Activated CD8-positive, alpha-beta T cell treated with anti-CD3 and anti-CD28 coated beads, Interleukin-2, amount 10 ng/mL, durations not matched to agents 7 days and 5 days (primary cell): ENCODE measurements around the gene NPFFR2. TPM values are rescaled to one million over a fixed set of nuclear protein-coding genes. Genes with fewer than 3 reads are reported as not detected.

Source experiments
- ATAC-seq: fragments of 150-1000 bp; cut with Tn5 transposase; one replicate; pipeline ENCODE4 v1.10.0; 2021; ENCODE audit warnings: moderate library complexity
- CTCF ChIA-PET: fragments of 350-600 bp; sonication (Branson Sonifier 250); formaldehyde crosslinking; loops from one replicate; lab custom pipeline; 2021; ENCODE audit warnings: antibody characterized with exemption; lab: Charles Lee
- POLR2A ChIA-PET: fragments of 350-600 bp; sonication (Branson Sonifier 250); formaldehyde crosslinking; loops from one replicate; lab custom pipeline; 2021; ENCODE audit warnings: antibody characterized with exemption; lab: Charles Lee
- DNase-seq: peaks from one replicate; pipeline ENCODE4 v3.0.0-alpha.2; 2020
- H3K27ac Mint-ChIP-seq: one replicate; pipeline ENCODE4 v1.8.0; 2021; ENCODE audit warnings: mild to moderate bottlenecking, mixed read lengths
- H3K27me3 Mint-ChIP-seq: one replicate; pipeline ENCODE4 v1.8.0; 2021; ENCODE audit warnings: low read depth, mixed read lengths
- H3K36me3 Mint-ChIP-seq: one replicate; pipeline ENCODE4 v1.8.0; 2021; ENCODE audit warnings: low read depth, mixed read lengths
- H3K4me1 Mint-ChIP-seq: one replicate; pipeline ENCODE4 v1.8.0; 2021; ENCODE audit warnings: low read depth, mixed read lengths
- H3K4me3 Mint-ChIP-seq: one replicate; pipeline ENCODE4 v1.8.0; 2021; ENCODE audit warnings: mild to moderate bottlenecking, mixed read lengths
- H3K9me3 Mint-ChIP-seq: one replicate; pipeline ENCODE4 v1.8.0; 2022; ENCODE audit warnings: mixed read lengths; ENCODE audit not compliant: insufficient read depth
- total RNA-seq, 2 experiments: library from RNA; stranded (reverse); gene quantifications; one replicate each; pipeline ENCODE4 v1.2.3, GENCODE V29; 2021

Gene NPFFR2
- total RNA-seq = not detected

DNA sequence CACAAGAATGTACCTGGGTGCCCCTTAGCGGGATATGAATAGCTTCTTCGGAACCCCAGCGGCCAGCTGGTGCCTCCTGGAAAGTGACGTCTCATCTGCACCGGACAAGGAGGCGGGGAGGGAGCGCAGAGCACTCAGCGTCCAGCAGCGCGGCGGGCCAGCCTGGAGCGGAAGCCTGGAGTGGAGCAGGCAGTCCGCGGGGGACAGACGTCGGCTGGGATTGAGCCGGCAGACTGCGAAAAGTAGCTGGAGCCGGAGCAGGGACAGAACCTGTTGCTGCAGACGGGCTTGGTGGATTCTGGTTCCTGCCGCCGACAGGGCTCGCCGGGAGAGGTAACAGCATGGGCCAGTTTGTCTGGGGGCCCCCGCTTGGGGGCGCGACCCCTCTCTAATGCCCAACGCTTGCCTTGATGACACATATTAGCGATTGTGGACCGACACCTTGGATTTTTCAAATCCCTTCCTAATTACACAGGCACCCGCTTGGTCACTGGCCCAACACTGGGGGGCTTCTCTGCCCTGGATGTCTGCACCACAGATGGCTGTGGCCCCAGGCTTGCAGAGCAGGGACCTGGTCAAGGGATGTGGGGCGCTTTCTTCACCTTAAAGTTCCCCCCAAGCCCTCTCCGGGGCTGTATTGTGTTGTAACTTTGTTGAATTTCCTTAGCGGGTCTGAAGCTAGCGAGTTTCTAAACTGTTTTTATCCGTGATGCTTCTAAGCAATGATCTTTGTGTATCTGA is at the start of gene NPFFR2:
TSS of gene NPFFR2 (plus strand) at position 133 of the 741 bp plus-strand sequence. CDS start 96,592 bp downstream, outside the sequence.
- ChIA-PET CTCF (no interaction called here), POLR2A (no interaction called here)
- no peak for ATAC-seq
- DNase-seq = no peak
- Mint-ChIP-seq H3K36me3 (no peaks in the 10 kb centered on the region), H3K27me3 (peaks cover 12% of the 10 kb centered on the region), H3K4me3 (no peak within 1 kb of the TSS), H3K4me1 (no peaks in the 10 kb centered on the region), H3K9me3 (no peaks in the 10 kb centered on the region), H3K27ac (no peak within 1 kb of the TSS)

DNA sequence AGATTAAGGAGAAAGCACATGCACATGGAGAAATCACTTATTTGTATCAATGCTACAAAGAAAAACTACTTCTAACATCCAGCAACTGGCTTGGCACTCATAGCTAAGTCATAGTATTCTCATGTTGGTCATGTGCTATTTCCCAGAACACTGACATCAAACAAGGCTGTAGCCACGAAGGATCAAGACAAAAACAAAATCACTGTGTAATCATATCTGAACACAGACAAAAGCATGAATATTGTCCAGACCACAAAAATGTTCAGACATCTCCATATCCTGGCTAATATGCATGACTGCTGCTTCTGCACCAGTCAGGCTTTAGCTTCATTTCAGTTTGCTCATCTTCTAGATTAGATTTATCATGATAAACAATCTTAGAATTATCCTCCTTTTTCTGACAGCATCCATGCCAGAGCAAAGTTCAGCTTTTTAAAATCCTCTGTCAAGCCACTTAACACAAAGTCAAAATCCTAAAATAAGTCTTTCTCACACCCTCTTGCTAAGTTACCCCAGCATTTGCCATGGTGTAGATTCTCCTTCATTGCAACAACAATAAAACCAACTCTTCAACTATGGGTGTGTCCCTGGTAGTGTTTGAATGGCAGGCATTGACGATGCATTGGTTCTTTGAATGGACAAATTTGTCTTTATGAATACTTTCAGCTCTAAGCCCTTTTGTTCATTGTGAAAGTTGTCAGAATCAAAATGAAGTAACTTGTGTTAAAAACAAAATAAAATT is 39.1 kb upstream of the NPFFR2 start:
- no peak overlapping the region for H3K4me3 Mint-ChIP-seq
- H3K4me1 Mint-ChIP-seq = no peaks in the 10 kb centered on the region
- ATAC-seq = no peak
- ChIA-PET CTCF (no interaction called here), POLR2A (no interaction called here)
- H3K27me3 Mint-ChIP-seq = no peaks in the 10 kb centered on the region
- no peak for DNase-seq
- H3K27ac Mint-ChIP-seq = no peak overlapping the region
- H3K36me3 Mint-ChIP-seq = no peaks in the 10 kb centered on the region
- H3K9me3 Mint-ChIP-seq = peaks cover 3% of the 10 kb centered on the region

DNA sequence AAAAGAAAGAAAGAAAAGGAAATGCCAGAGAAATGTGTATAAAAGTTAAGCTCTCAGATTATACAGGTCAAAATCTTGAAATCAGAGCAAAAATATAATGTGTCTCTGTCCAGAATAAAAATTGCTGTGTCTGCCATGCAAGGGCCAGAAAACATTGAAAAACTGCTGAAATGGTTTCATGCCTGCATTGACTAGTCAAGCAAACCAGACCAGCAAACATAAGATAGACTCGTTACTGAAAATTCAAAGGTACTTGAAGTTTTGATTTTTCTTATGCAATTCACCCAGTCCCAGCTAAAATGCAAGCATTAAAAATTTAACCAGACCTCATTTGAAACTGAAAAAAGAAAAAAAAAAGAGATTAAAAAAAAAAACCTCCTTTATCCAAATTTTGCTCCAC is 37.2 kb upstream of the NPFFR2 start:
- no peaks in the 10 kb centered on the region for H3K36me3 Mint-ChIP-seq
- POLR2A ChIA-PET = no interaction called here

DNA sequence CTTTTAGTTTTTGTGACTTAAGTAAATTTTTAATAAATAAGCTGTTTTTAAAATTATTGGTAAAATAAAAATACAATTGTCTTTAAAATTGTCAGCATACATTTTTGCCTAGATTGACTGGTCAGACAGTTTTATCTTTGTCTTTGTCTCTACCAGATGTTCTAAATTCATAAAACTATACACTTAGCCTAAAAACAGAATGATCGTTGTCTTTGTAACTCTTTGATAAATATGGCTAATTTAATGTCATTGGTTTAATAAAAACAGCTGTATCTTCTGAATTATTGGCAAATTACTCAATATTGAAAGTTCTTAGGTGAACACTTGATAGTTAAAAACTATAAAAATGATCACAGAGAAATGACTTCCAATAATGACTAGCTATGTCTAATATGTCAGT is 36.5 kb upstream of the NPFFR2 start:
- no peak overlapping the region for H3K4me3 Mint-ChIP-seq
- ChIA-PET CTCF (interaction anchor here (0.7 kb wide), 1 partner anchor 1121 kb away, joined by 3 read pairs; no protein-coding TSS in a partner anchor), POLR2A (no interaction called here)
- H3K27me3 Mint-ChIP-seq = no peaks in the 10 kb centered on the region
- no peaks in the 10 kb centered on the region for H3K36me3 Mint-ChIP-seq
- H3K4me1 Mint-ChIP-seq = no peaks in the 10 kb centered on the region
- no peak for DNase-seq
- H3K9me3 Mint-ChIP-seq = peaks cover 3% of the 10 kb centered on the region
- ATAC-seq = no peak
- no peak overlapping the region for H3K27ac Mint-ChIP-seq

More for the DNA sequence above, 37.2 kb upstream of the NPFFR2 start:
- H3K27ac Mint-ChIP-seq = no peak overlapping the region
- peaks cover 3% of the 10 kb centered on the region for H3K9me3 Mint-ChIP-seq
- no peaks in the 10 kb centered on the region for H3K27me3 Mint-ChIP-seq
- DNase-seq (no peak), ATAC-seq (no peak)
- CTCF ChIA-PET = no interaction called here
- no peak overlapping the region for H3K4me3 Mint-ChIP-seq
- no peaks in the 10 kb centered on the region for H3K4me1 Mint-ChIP-seq

DNA sequence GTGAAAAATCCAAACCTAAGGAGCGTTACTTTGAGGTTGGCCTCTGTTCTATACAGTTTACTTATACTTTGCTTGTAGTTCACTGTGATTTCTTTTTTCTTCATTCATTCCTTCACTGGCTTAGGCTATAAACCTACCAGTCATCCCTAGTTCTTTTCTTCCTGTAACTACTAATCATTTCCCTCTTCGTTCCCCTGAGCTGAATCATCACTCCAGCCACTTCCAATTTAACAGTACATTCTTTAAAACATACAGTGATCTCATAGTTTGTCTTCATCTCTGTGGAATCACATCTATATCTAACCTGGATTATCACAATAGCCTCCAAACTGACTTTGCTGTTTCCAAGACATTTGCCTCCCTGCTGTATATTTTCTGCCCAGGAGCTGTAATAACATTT is 25.2 kb upstream of the NPFFR2 start:
- ChIA-PET CTCF (no interaction called here), POLR2A (no interaction called here)
- DNase-seq (no peak), ATAC-seq (no peak)
- Mint-ChIP-seq H3K36me3 (no peaks in the 10 kb centered on the region), H3K4me1 (no peaks in the 10 kb centered on the region), H3K27me3 (no peaks in the 10 kb centered on the region), H3K9me3 (no peaks in the 10 kb centered on the region), H3K4me3 (no peak overlapping the region), H3K27ac (no peak overlapping the region)

DNA sequence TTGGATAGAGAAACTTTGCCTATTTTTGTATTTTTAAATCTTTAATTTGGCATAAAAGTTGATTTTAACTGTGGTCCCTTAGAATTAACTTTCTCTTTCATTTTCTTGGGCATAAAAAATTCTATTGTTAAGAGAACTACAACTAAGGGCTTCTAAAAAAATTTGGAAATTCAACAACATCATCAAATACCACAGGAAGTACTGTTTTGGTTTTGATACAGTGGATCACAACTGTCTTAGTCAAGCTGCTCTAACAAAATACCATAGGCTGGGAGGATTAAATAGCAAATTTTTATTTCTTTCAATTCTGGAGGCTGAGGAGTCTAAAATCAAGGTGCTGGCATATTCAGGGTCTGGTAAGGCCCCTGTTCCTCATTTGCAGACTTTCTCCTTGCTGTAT is 19.9 kb upstream of the NPFFR2 start:
- CTCF ChIA-PET = no interaction called here
- POLR2A ChIA-PET = no interaction called here
- Mint-ChIP-seq H3K27ac (no peak overlapping the region), H3K36me3 (no peaks in the 10 kb centered on the region), H3K4me1 (no peaks in the 10 kb centered on the region), H3K9me3 (no peaks in the 10 kb centered on the region), H3K27me3 (no peaks in the 10 kb centered on the region), H3K4me3 (no peak overlapping the region)
- ATAC-seq (no peak), DNase-seq (no peak)

DNA sequence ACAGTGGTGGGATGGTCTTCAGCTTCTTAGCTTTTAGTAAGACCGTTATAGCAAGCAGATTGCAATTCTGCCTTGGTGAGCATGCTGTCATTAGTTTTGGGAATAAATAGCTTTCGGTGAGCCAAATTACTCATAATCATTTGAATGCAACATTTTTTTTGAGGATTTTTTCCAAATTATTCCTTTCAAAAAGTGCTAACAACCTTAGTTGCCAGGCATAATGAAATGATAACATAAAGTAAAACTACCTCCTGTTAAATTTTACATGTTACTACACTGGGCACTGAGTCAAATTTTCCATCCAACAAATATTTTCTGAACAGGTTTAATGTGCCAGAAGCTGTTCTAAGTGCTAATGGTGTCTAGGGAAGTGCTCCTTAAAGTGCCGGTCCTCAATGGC is 15.8 kb upstream of the NPFFR2 start:
- Mint-ChIP-seq H3K4me1 (no peaks in the 10 kb centered on the region), H3K9me3 (no peaks in the 10 kb centered on the region), H3K27me3 (no peaks in the 10 kb centered on the region), H3K36me3 (no peaks in the 10 kb centered on the region), H3K27ac (no peak overlapping the region), H3K4me3 (no peak overlapping the region)
- ChIA-PET POLR2A (no interaction called here), CTCF (no interaction called here)
- DNase-seq (no peak), ATAC-seq (no peak)

DNA sequence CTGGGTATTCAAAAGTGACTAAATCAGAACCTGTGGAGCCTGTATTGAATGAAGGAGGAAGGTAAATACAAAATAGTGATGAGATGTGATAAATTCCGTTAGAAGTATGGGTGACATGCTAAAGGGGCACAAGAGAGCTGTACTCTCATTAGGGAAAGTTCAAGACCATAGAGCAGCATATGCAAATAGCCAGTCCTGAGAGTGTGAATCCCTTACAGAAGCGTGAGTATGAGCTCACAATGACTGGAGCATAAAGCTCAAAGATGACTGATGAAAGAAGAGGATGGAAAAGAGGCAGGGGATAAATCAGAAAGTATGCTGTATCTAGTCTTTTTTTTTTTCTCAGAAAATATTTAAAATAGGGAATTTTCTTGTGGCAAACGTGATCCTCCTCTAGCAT is 12.1 kb upstream of the NPFFR2 start:
- Mint-ChIP-seq H3K4me3 (no peak overlapping the region), H3K4me1 (no peaks in the 10 kb centered on the region), H3K36me3 (no peaks in the 10 kb centered on the region), H3K27me3 (no peaks in the 10 kb centered on the region), H3K9me3 (no peaks in the 10 kb centered on the region), H3K27ac (no peak overlapping the region)
- POLR2A ChIA-PET = no interaction called here
- CTCF ChIA-PET = no interaction called here
- DNase-seq = no peak
- ATAC-seq = no peak

DNA sequence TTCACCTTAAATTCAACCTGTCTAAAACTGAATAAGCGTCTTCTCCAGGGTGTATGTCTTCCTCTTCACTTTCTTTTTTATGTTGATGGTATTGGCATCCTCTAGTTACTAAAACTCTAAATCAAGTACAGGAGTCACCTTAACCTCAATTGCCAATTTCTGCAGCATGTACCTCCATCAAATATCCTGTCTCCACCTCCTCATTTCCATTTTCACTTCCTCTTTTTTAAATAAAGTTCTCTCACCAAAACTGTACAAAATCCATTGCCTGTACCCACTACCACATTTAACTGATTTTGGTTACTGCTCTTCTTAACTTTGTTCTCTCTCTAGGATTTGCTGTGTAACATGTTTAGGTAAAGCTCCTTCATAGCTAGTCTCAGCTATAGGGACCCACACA is 9.2 kb upstream of the NPFFR2 start:
- Mint-ChIP-seq H3K4me1 (no peaks in the 10 kb centered on the region), H3K27me3 (no peaks in the 10 kb centered on the region), H3K4me3 (no peak overlapping the region), H3K36me3 (no peaks in the 10 kb centered on the region), H3K27ac (no peak overlapping the region), H3K9me3 (no peaks in the 10 kb centered on the region)
- POLR2A ChIA-PET = no interaction called here
- CTCF ChIA-PET = interaction anchor here (1.0 kb wide), 1 partner anchor 9 kb away, joined by 3 read pairs; no protein-coding TSS in a partner anchor
- no peak for DNase-seq
- ATAC-seq = no peak

DNA sequence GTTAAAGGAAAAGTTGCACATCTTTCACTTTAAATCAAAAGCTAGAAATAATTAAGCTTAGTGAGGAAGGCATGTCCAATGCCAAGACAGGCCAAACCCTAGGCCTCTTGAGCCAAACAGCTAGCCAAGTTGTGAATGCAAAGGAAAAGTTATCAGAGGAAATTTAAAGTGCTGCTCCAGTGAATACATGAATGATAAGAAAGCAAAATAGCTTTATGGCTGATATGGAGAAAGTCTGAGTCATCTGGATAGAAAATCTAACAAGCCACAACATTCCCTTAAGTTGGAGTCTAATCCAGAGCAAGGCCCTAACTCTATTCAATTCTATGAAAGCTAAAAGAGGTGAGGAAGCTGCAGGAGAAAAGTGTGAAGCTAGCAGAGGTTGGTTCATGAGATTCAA is 23.8 kb downstream of the NPFFR2 start:
- Mint-ChIP-seq H3K4me3 (no peak overlapping the region), H3K4me1 (no peaks in the 10 kb centered on the region), H3K36me3 (no peaks in the 10 kb centered on the region), H3K27ac (no peak overlapping the region), H3K27me3 (no peaks in the 10 kb centered on the region), H3K9me3 (no peaks in the 10 kb centered on the region)
- ATAC-seq = no peak
- no peak for DNase-seq
- ChIA-PET CTCF (no interaction called here), POLR2A (no interaction called here)

DNA sequence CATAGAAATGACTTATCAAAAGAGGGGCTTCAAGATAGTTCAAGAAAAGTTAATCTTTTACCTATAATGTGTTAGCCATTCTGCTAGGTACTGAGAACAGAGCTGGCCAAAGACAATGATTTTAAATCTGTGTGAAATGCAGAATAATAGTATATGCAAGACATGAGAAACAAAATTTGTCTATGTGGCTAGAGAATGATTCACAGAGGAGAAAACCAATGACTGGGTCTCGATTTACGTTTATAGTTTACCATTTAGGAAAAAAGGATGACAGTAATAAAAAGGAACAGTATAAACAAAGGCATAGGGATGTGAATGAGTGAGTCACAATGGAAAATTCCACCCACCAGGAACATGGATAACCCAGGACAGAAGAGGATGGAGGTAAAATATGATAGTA is 31.9 kb downstream of the NPFFR2 start:
- POLR2A ChIA-PET = no interaction called here
- CTCF ChIA-PET = no interaction called here
- H3K36me3 Mint-ChIP-seq = no peaks in the 10 kb centered on the region
- H3K27me3 Mint-ChIP-seq = no peaks in the 10 kb centered on the region
- no peaks in the 10 kb centered on the region for H3K4me1 Mint-ChIP-seq
- no peak overlapping the region for H3K4me3 Mint-ChIP-seq
- H3K9me3 Mint-ChIP-seq = no peaks in the 10 kb centered on the region
- DNase-seq (no peak), ATAC-seq (no peak)
- no peak overlapping the region for H3K27ac Mint-ChIP-seq

DNA sequence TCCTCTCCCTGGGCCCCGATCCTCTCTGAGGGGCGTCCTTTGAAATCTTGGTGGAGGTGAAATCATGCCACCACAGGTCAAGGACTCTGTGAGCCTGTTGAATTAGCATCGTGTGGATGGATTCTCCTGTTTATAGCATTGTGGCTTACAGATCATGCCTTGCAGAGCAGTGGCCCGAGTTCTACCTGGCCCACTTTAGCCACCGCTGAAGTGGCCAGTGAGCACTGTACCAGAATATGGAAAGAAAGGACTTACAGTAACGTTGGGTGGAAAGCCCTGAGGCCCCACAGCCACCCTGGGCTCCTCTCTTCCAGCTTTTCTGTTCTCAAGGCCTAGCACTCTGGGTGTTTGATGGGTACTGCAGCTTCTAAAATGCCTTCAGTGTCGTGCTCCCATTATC is 35.3 kb downstream of the NPFFR2 start:
- ChIA-PET POLR2A (no interaction called here), CTCF (no interaction called here)
- Mint-ChIP-seq H3K4me1 (no peaks in the 10 kb centered on the region), H3K27me3 (no peaks in the 10 kb centered on the region), H3K4me3 (no peak overlapping the region), H3K36me3 (no peaks in the 10 kb centered on the region), H3K27ac (no peak overlapping the region), H3K9me3 (no peaks in the 10 kb centered on the region)
- ATAC-seq = no peak
- DNase-seq = no peak
